K562 (cell line): Measurements from ENCODE around the gene L3MBTL1. TPM values are rescaled to one million over a fixed set of nuclear protein-coding genes. Genes with fewer than 3 reads are reported as not detected.

ENCODE experiments used
- ASH1L ChIP-seq: fragments of 450-650 bp; IDR thresholded peaks from 2 replicates; pipeline ENCODE4 v1.6.1; 2018; ENCODE audit warnings: borderline replicate concordance, mild to moderate bottlenecking, low read depth; ENCODE audit not compliant: partially characterized antibody
- ATF4 ChIP-seq: fragments of 450-650 bp; formaldehyde crosslinking; IDR thresholded peaks from 2 replicates; pipeline ENCODE4 v1.4.0; 2022; ENCODE audit warnings: mild to moderate bottlenecking, moderate library complexity
- BHLHE40 ChIP-seq: IDR thresholded peaks from 2 replicates; pipeline ENCODE4 v1.6.1; 2011; ENCODE audit warnings: low read length, improper control_type of control experiment
- CTCF ChIP-seq, 3 experiments: IDR thresholded peaks in 2 of 3; conservative IDR thresholded peaks in 1 of 3; 2 replicates each; pipeline ENCODE4 v1.5.1; 2011 to 2012; ENCODE audit warnings: low read length in 3 of 3, mild to moderate bottlenecking in 3 of 3, control low read depth in 2 of 3, improper control_type of control experiment in 1 of 3, inconsistent platforms in 1 of 3, low read depth in 1 of 3, mixed read lengths in 1 of 3, moderate library complexity in 1 of 3; ENCODE audit not compliant: insufficient read depth in 2 of 3
- NONO ChIP-seq, 2 experiments: fragments of 200-400 bp in 1 of 2; fragments of 450-650 bp in 1 of 2; formaldehyde crosslinking in 1 of 2; IDR thresholded peaks; 2 replicates each; pipeline ENCODE4 v1.6.1; 2017; ENCODE audit warnings: low read depth in 2 of 2, mild to moderate bottlenecking in 2 of 2, moderate library complexity in 2 of 2, low read length in 1 of 2
- NR4A1 ChIP-seq, 2 experiments: fragments of 250-450 bp in 1 of 2; fragments of 450-650 bp in 1 of 2; sonication (Bioruptor Pico) in 1 of 2; IDR thresholded peaks; 2 replicates each; pipeline versions ENCODE4 v1.4.0 to v1.6.1; 2016 to 2020; ENCODE audit warnings: mild to moderate bottlenecking in 2 of 2, missing compliant biosample characterization in 1 of 2, missing genetic modification characterization in 1 of 2, moderate library complexity in 1 of 2
- NUFIP1 ChIP-seq: fragments of 450-650 bp; IDR thresholded peaks from 2 replicates; pipeline ENCODE4 v1.6.1; 2018; ENCODE audit not compliant: partially characterized antibody
- RREB1 ChIP-seq: fragments of 250-450 bp; sonication (Bioruptor Pico); IDR thresholded peaks from 2 replicates; pipeline ENCODE4 v1.4.0; 2020
- SMARCE1 ChIP-seq: fragments of 450-650 bp; IDR thresholded peaks from 2 replicates; pipeline ENCODE4 v1.7.1; 2016; ENCODE audit warnings: mild to moderate bottlenecking
- ZC3H8 ChIP-seq: fragments of 450-650 bp; IDR thresholded peaks from 2 replicates; pipeline ENCODE4 v1.6.1; 2017
- ZNF263 ChIP-seq: sonication (generic); formaldehyde crosslinking; IDR thresholded peaks from 2 replicates; pipeline ENCODE4 v1.8.0; 2022; ENCODE audit warnings: mild to moderate bottlenecking, missing genetic modification reagents, borderline replicate concordance
- ZNF695 ChIP-seq: fragments of 450-650 bp; formaldehyde crosslinking; IDR thresholded peaks from 2 replicates; pipeline ENCODE4 v1.4.0; 2020; ENCODE audit warnings: mild to moderate bottlenecking, moderate library complexity
- polyA plus RNA-seq, 8 experiments: library from polyadenylated mRNA; depleted of rRNA in 4 of 8; stranded (reverse) in 5 of 8; unstranded in 3 of 8; fragments of >200 nt; fragmentation: Nextera tagmentation in 2 of 8; fragmentation: Illumina TruSeq in 1 of 8; extraction: Ambion mirVana in 2 of 8; extraction: Trizol in 1 of 8; gene quantifications; 2 replicates each; pipeline versions ENCODE4 v1.2.1 to v1.2.3, GENCODE V29; 2011 to 2014; ENCODE audit warnings: inconsistent platforms in 1 of 8, missing spikeins in 1 of 8
- total RNA-seq, 7 experiments: library from RNA; depleted of rRNA in 6 of 7; stranded (reverse); fragments of >200 nt in 6 of 7; fragmentation: Illumina TruSeq in 2 of 7; extraction: Trizol in 2 of 7; gene quantifications; 2 replicates each; pipeline versions ENCODE4 v1.2.1 to v1.2.3, GENCODE V29; 2011 to 2021; ENCODE audit warnings: low replicate concordance in 1 of 7
- TF ChIP-seq, protein P1 (sequence below): fragments of 250-450 bp; sonication (Bioruptor Pico); IDR thresholded peaks from 2 replicates; pipeline ENCODE4 v1.5.1; 2021; ENCODE audit warnings: mild to moderate bottlenecking
- TF ChIP-seq, protein P2 (sequence below): fragments of 450-650 bp; IDR thresholded peaks from one replicate; pipeline ENCODE4 v1.6.1; 2018; ENCODE audit warnings: mild to moderate bottlenecking, moderate library complexity; ENCODE audit not compliant: partially characterized antibody

Gene L3MBTL1
- total and polyA plus RNA-seq, 9 of the 15 experiments (the other 6 are each of a cell fraction or from before 2014, with no cell fraction given): 0.77 to 10.0 (median 4.4) TPM

GRCh38 chr20:43537921-43538877 lies 30.7 kb downstream of the L3MBTL1 start (continued):
- no peak for TF ChIP-seq RREB1 (CRISPR knock-in tag)
- TF ChIP-seq, protein P1, sequence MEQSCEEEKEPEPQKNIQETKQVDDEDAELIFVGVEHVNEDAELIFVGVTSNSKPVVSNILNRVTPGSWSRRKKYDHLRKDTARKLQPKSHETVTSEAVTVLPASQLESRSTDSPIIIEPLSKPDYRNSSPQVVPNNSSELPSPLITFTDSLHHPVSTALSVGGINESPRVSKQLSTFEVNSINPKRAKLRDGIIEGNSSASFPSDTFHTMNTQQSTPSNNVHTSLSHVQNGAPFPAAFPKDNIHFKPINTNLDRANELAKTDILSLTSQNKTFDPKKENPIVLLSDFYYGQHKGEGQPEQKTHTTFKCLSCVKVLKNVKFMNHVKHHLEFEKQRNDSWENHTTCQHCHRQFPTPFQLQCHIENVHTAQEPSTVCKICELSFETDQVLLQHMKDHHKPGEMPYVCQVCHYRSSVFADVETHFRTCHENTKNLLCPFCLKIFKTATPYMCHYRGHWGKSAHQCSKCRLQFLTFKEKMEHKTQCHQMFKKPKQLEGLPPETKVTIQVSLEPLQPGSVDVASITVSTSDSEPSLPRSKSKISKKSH (CRISPR knock-in tag): no peak
- TF ChIP-seq NUFIP1: no peak
- TF ChIP-seq, protein P2, sequence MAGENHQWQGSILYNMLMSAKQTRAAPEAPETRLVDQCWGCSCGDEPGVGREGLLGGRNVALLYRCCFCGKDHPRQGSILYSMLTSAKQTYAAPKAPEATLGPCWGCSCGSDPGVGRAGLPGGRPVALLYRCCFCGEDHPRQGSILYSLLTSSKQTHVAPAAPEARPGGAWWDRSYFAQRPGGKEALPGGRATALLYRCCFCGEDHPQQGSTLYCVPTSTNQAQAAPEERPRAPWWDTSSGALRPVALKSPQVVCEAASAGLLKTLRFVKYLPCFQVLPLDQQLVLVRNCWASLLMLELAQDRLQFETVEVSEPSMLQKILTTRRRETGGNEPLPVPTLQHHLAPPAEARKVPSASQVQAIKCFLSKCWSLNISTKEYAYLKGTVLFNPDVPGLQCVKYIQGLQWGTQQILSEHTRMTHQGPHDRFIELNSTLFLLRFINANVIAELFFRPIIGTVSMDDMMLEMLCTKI: no peak
- peak; percentile 52; the same call in 1 of the 2 replicates for TF ChIP-seq BHLHE40
- TF ChIP-seq ZNF263 (CRISPR knock-in tag): no peak
- TF ChIP-seq CTCF (IDR thresholded peaks at IDR 0.05 in 2 of 3, conservative IDR thresholded peaks at IDR 0.05 in 1 of 3; ENCODE audit: insufficient read depth in 2 of 3, low read depth in 1 of 3, low read length in 3 of 3): peak; percentile 81 to 97 (median 86)
- no peak for TF ChIP-seq ZC3H8
- no peak for TF ChIP-seq ATF4
- TF ChIP-seq ASH1L: no peak
- peak; percentile 87 for TF ChIP-seq SMARCE1
- TF ChIP-seq ZNF695 (CRISPR knock-in tag): no peak
- TF ChIP-seq NONO (IDR thresholded peaks at IDR 0.05; ENCODE audit: low read depth in 2 of 2, low read length in 1 of 2): no peak
- TF ChIP-seq NR4A1 (CRISPR knock-in tag; IDR thresholded peaks at IDR 0.05): no peak
- no peak for TF ChIP-seq NR4A1 (tag; IDR thresholded peaks at IDR 0.05)
